Panc1 (cell line): ENCODE results near the gene MYO1B.

Source experiments
- CTCF ChIP-seq: fragments of 450-650 bp; IDR thresholded peaks from 2 replicates; pipeline ENCODE4 v1.5.1; 2017; ENCODE audit warnings: mild to moderate bottlenecking
- POLR2AphosphoS5 ChIP-seq: IDR thresholded peaks from 2 replicates; pipeline ENCODE4 v1.6.1; 2012; ENCODE audit warnings: mild to moderate bottlenecking, low read depth, low read length, moderate library complexity
- REST ChIP-seq, 2 experiments: IDR thresholded peaks; 2 replicates each; pipeline ENCODE4 v1.6.1; 2011 to 2012; ENCODE audit warnings: low read depth in 2 of 2, control low read depth in 1 of 2, low read length in 1 of 2, mild to moderate bottlenecking in 1 of 2, moderate library complexity in 1 of 2; ENCODE audit not compliant: insufficient read depth in 1 of 2
- SIN3A ChIP-seq: IDR thresholded peaks from 2 replicates; pipeline ENCODE4 v1.6.1; 2012; ENCODE audit warnings: low read depth, mild to moderate bottlenecking, low read length, moderate library complexity, borderline replicate concordance; ENCODE audit not compliant: insufficient read depth
- TCF7L2 ChIP-seq: IDR thresholded peaks from 2 replicates; pipeline ENCODE4 v1.6.1; 2011; ENCODE audit warnings: mild to moderate bottlenecking, low read depth, low read length, inconsistent platforms

- TF ChIP-seq CTCF (no peak), SIN3A (no peak), REST (IDR thresholded peaks at IDR 0.05; ENCODE audit: insufficient read depth in 1 of 2, low read depth in 2 of 2, low read length in 1 of 2) (no peak), POLR2AphosphoS5 (no peak), TCF7L2 (no peak)
Measured at GRCh38 chr2:191399601-191400000, 154.4 kb downstream of the MYO1B start.
